A673 (cell line): Measurements from ENCODE around the gene QRSL1.

ENCODE experiments used
- EZH2 ChIP-seq: fragments of 200-600 bp; sonication (generic); IDR thresholded peaks from 2 replicates; pipeline ENCODE4 v1.6.1; 2017; ENCODE audit warnings: borderline replicate concordance, low read depth, mild to moderate bottlenecking, mixed read lengths, antibody characterized with exemption, low read length; ENCODE audit not compliant: poor library complexity, severe bottlenecking
- TF ChIP-seq, protein P1 (sequence below): fragments of 300-800, 200-600 bp; sonication (generic); conservative IDR thresholded peaks from 2 replicates; pipeline ENCODE4 v1.5.1; 2017; ENCODE audit warnings: low read depth, mild to moderate bottlenecking, antibody characterized with exemption, low read length, moderate library complexity, mixed read lengths

DNA sequence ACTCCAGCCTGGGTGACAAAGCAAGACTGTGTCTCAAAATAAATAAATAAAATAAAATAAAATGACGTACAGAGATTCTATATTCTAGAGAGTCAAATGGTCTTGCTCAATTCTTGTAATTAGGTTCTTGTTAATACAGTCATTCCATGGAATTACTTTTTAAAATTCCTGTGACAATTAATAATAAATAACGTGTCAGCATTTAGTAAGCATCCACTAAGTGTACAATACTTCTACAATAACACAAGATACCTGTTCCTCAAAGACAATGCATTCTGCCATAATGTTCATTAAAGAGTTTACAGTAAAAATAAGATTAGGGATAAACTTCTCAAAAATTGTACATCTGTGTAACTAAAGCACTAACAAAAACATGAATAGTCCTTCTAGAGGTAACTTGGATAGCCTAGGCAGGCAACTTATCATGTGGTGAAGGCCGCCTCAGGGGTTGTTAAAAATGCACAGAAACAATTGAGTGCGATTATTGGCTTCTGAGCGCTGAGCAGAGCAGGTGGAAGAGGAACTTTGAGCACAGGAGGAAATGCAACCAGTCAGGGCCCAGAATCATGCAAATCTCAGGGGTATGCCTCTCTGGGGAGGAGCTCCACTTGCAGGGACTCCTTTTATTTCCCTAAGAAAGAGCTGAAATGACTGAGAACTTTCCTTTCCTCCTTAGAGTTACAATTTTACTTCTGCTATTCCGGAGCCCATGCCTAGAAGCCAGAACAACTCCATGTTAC lies 37.1 kb downstream of the QRSL1 start:
- TF ChIP-seq, protein P1, sequence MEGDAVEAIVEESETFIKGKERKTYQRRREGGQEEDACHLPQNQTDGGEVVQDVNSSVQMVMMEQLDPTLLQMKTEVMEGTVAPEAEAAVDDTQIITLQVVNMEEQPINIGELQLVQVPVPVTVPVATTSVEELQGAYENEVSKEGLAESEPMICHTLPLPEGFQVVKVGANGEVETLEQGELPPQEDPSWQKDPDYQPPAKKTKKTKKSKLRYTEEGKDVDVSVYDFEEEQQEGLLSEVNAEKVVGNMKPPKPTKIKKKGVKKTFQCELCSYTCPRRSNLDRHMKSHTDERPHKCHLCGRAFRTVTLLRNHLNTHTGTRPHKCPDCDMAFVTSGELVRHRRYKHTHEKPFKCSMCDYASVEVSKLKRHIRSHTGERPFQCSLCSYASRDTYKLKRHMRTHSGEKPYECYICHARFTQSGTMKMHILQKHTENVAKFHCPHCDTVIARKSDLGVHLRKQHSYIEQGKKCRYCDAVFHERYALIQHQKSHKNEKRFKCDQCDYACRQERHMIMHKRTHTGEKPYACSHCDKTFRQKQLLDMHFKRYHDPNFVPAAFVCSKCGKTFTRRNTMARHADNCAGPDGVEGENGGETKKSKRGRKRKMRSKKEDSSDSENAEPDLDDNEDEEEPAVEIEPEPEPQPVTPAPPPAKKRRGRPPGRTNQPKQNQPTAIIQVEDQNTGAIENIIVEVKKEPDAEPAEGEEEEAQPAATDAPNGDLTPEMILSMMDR: no peak
- no peak for TF ChIP-seq EZH2
